Caco-2 (cell line): ENCODE measurements around the gene ACER2. TPM values are rescaled to one million over a fixed set of nuclear protein-coding genes. Genes with fewer than 3 reads are reported as not detected.

ENCODE experiments used
- BruUV-seq: library from RNA; stranded (reverse); fragments of 400-500 nt; replicated peaks from 2 replicates; lab custom pipeline; 2021; lab: Mats Ljungman, UMichigan
- CTCF ChIA-PET: fragments of 300-600 bp; sonication (Branson Sonifier 250); formaldehyde crosslinking; loops from one replicate; lab custom pipeline; 2022; ENCODE audit warnings: antibody characterized with exemption; lab: Charles Lee
- POLR2A ChIA-PET: fragments of 300-600 bp; sonication (Branson Sonifier 250); formaldehyde crosslinking; loops from one replicate; lab custom pipeline; 2022; ENCODE audit warnings: antibody characterized with exemption; lab: Charles Lee
- DNase-seq, 2 experiments: peaks; one replicate each; pipeline versions ENCODE4 v3.0.0 to v3.0.0-alpha.2; 2020 to 2022
- H3K27me3 ChIP-seq: replicated peaks from 2 replicates; pipeline ENCODE4 v1.6.0; 2011; ENCODE audit warnings: low read length; ENCODE audit not compliant: control insufficient read depth, insufficient read depth
- H3K36me3 ChIP-seq: 2 replicates; pipeline ENCODE4 v1.5.1; 2011; ENCODE audit warnings: low read length; ENCODE audit not compliant: control insufficient read depth, insufficient read depth
- H3K4me1 ChIP-seq: fragments of 250-450 bp; sonication (Bioruptor Pico); 2 replicates; pipeline ENCODE4 v1.5.1; 2020; ENCODE audit warnings: mild to moderate bottlenecking
- H3K4me3 ChIP-seq: 2 replicates; pipeline ENCODE4 v1.5.1; 2011; ENCODE audit warnings: low read depth, mild to moderate bottlenecking, control low read depth, low read length
- H3K9me3 ChIP-seq: fragments of 250-450 bp; sonication (Bioruptor Pico); 2 replicates; pipeline ENCODE4 v1.5.1; 2020; ENCODE audit warnings: mild to moderate bottlenecking, moderate library complexity
- H3K27ac Mint-ChIP-seq: one replicate; pipeline ENCODE4 v1.8.0; 2022; ENCODE audit warnings: mixed read lengths; ENCODE audit not compliant: unreplicated experiment
- H3K27me3 Mint-ChIP-seq: one replicate; pipeline ENCODE4 v1.8.0; 2022; ENCODE audit warnings: mixed read lengths; ENCODE audit not compliant: insufficient read depth, unreplicated experiment
- H3K36me3 Mint-ChIP-seq: one replicate; pipeline ENCODE4 v1.8.0; 2022; ENCODE audit warnings: mild to moderate bottlenecking, mixed read lengths; ENCODE audit not compliant: insufficient read depth, unreplicated experiment
- H3K4me1 Mint-ChIP-seq: one replicate; pipeline ENCODE4 v1.8.0; 2022; ENCODE audit warnings: low read depth, mixed read lengths; ENCODE audit not compliant: unreplicated experiment
- H3K4me3 Mint-ChIP-seq: one replicate; pipeline ENCODE4 v1.8.0; 2022; ENCODE audit warnings: mild to moderate bottlenecking, moderate library complexity, mixed read lengths; ENCODE audit not compliant: unreplicated experiment
- H3K9me3 Mint-ChIP-seq: one replicate; pipeline ENCODE4 v1.8.0; 2022; ENCODE audit warnings: mixed read lengths; ENCODE audit not compliant: unreplicated experiment
- CTCF ChIP-seq, 2 experiments: fragments of 200-600 bp in 1 of 2; IDR thresholded peaks; 1 replicate in 1 of 2; 2 replicates in 1 of 2; pipeline versions ENCODE4 v1.5.1 to v1.8.0; 2011 to 2022; ENCODE audit warnings: antibody characterized with exemption in 1 of 2, control low read depth in 1 of 2, inconsistent platforms in 1 of 2, low read depth in 1 of 2, low read length in 1 of 2, mild to moderate bottlenecking in 1 of 2, moderate library complexity in 1 of 2; ENCODE audit not compliant: insufficient read depth in 1 of 2, severe bottlenecking in 1 of 2, unreplicated experiment in 1 of 2
- intact Hi-C: fragments of 100-400 bp; cut with micrococcal nuclease; formaldehyde crosslinking; loops from one replicate; pipeline ENCODE4 v1.10.0; 2022; ENCODE audit not compliant: unreplicated experiment
- total RNA-seq: library from RNA; stranded (reverse); gene quantifications from 2 replicates; pipeline ENCODE4 v1.2.3, GENCODE V29; 2022

Gene ACER2
- total RNA-seq, 1 experiment from 2014 or later = 2.4 TPM

GRCh38 chr9:19485193-19485592 is 76.4 kb downstream of the ACER2 start:
- H3K36me3 ChIP-seq = no peaks in the 10 kb centered on the region
- intact Hi-C loops = no loop called here
- CTCF ChIA-PET = no interaction called here
- H3K27me3 ChIP-seq = no peaks in the 10 kb centered on the region
- BruUV-seq = no TSS peak
- no peaks in the 10 kb centered on the region for H3K9me3 Mint-ChIP-seq
- no peaks in the 10 kb centered on the region for H3K4me1 ChIP-seq
- peaks cover 19% of the 10 kb centered on the region for H3K27me3 Mint-ChIP-seq
- no peak overlapping the region for H3K27ac Mint-ChIP-seq
- H3K4me3 ChIP-seq = no peak overlapping the region
- DNase-seq = no peak
- TF ChIP-seq CTCF (IDR thresholded peaks at IDR 0.05; ENCODE audit: insufficient read depth in 1 of 2, low read depth in 1 of 2, low read length in 1 of 2, severe bottlenecking in 1 of 2, unreplicated experiment in 1 of 2) = no peak
- no peaks in the 10 kb centered on the region for H3K9me3 ChIP-seq
- H3K4me3 Mint-ChIP-seq = no peak overlapping the region
- POLR2A ChIA-PET = no interaction called here
- H3K4me1 Mint-ChIP-seq = no peaks in the 10 kb centered on the region
- H3K36me3 Mint-ChIP-seq = no peaks in the 10 kb centered on the region

GRCh38 chr9:19486803-19487202 is 78.0 kb downstream of the ACER2 start:
- intact Hi-C loops = no loop called here

GRCh38 chr9:19488721-19489120 is 79.9 kb downstream of the ACER2 start:
- Mint-ChIP-seq H3K4me1 (no peaks in the 10 kb centered on the region), H3K27ac (no peak overlapping the region), H3K36me3 (no peaks in the 10 kb centered on the region), H3K4me3 (no peak overlapping the region), H3K9me3 (no peaks in the 10 kb centered on the region), H3K27me3 (peaks cover 11% of the 10 kb centered on the region)
- Histone ChIP-seq H3K27me3 (no peaks in the 10 kb centered on the region), H3K9me3 (no peaks in the 10 kb centered on the region), H3K4me1 (no peaks in the 10 kb centered on the region), H3K36me3 (no peaks in the 10 kb centered on the region), H3K4me3 (no peak overlapping the region)
- intact Hi-C loops = no loop called here
- POLR2A ChIA-PET = no interaction called here
- BruUV-seq = no TSS peak
- CTCF ChIA-PET = no interaction called here
- no peak for DNase-seq
- TF ChIP-seq CTCF (IDR thresholded peaks at IDR 0.05; ENCODE audit: insufficient read depth in 1 of 2, low read depth in 1 of 2, low read length in 1 of 2, severe bottlenecking in 1 of 2, unreplicated experiment in 1 of 2) = no peak

More at GRCh38 chr9:19486803-19487202, 78.0 kb downstream of the ACER2 start:
- Mint-ChIP-seq H3K4me1 (no peaks in the 10 kb centered on the region), H3K4me3 (no peak overlapping the region), H3K36me3 (no peaks in the 10 kb centered on the region), H3K27ac (no peak overlapping the region), H3K27me3 (peaks cover 17% of the 10 kb centered on the region), H3K9me3 (no peaks in the 10 kb centered on the region)
- Histone ChIP-seq H3K36me3 (no peaks in the 10 kb centered on the region), H3K9me3 (no peaks in the 10 kb centered on the region), H3K4me3 (no peak overlapping the region), H3K4me1 (no peaks in the 10 kb centered on the region), H3K27me3 (no peaks in the 10 kb centered on the region)
- POLR2A ChIA-PET = no interaction called here
- TF ChIP-seq CTCF (IDR thresholded peaks at IDR 0.05; ENCODE audit: insufficient read depth in 1 of 2, low read depth in 1 of 2, low read length in 1 of 2, severe bottlenecking in 1 of 2, unreplicated experiment in 1 of 2) = no peak
- CTCF ChIA-PET = no interaction called here
- no TSS peak for BruUV-seq
- DNase-seq = no peak
